ENCODE measurements around the gene MFSD2B. TPM values are rescaled to one million over a fixed set of nuclear protein-coding genes. Genes with fewer than 3 reads are reported as not detected.

Gene MFSD2B
- total and polyA plus RNA-seq, 2 donors (not counting 3 experiments of a cell fraction or from before 2014, with no cell fraction given) = 0.29 to 0.82 TPM

- Histone ChIP-seq H3K9me1 (replicated peaks; ENCODE audit: control insufficient read depth, extremely low read depth, insufficient read depth, low read length) (no peaks in the 10 kb centered on the region), H3K27ac (ENCODE audit: insufficient read depth, low read depth, low read length) (no peak overlapping the region), H3K4me2 (ENCODE audit: insufficient read depth, low read length) (no peak overlapping the region), H2AFZ (ENCODE audit: low read depth, low read length) (no peak overlapping the region), H3K4me3 (replicated peaks in 1 of 3; ENCODE audit: insufficient read depth in 1 of 3, low read depth in 1 of 3, low read length in 3 of 3) (no peak overlapping the region), H3K9me3 (replicated peaks; ENCODE audit: control insufficient read depth, insufficient read depth, low read length) (no peaks in the 10 kb centered on the region), H3K9ac (replicated peaks; ENCODE audit: extremely low read depth, insufficient read depth, low read length) (no peak overlapping the region), H4K20me1 (replicated peaks; ENCODE audit: control insufficient read depth, extremely low read depth, insufficient read depth, low read length) (no peaks in the 10 kb centered on the region), H3K79me2 (ENCODE audit: control insufficient read depth, insufficient read depth, low read length) (no peaks in the 10 kb centered on the region), H3K27me3 (ENCODE audit: control insufficient read depth in 2 of 2, insufficient read depth in 2 of 2, low read length in 2 of 2) (no peaks in the 10 kb centered on the region), H3K36me3 (ENCODE audit: control insufficient read depth in 2 of 2, extremely low read depth in 1 of 2, insufficient read depth in 2 of 2, low read length in 2 of 2) (peaks cover 0 to 2% of the 10 kb centered on the region in 2 experiments), H3K4me1 (ENCODE audit: control insufficient read depth, extremely low read depth, insufficient read depth, low read length) (peaks cover 18% of the 10 kb centered on the region)
- no TSS peak for BruUV-seq (replicated peaks)
- FAIRE-seq = no peak
- TF ChIP-seq JUN (IDR thresholded peaks at IDR 0.05; ENCODE audit: borderline replicate concordance, insufficient read depth, insufficient read length, low read depth) = no peak
- no peak for TF ChIP-seq POLR2AphosphoS5 (IDR thresholded peaks at IDR 0.05; ENCODE audit: insufficient read depth, low read depth, low read length)
- TF ChIP-seq MYC (IDR thresholded peaks at IDR 0.05; ENCODE audit: low read depth, low read length) = no peak
- TF ChIP-seq GATA2 (IDR thresholded peaks at IDR 0.05; ENCODE audit: insufficient read depth, insufficient read length, low read depth, low read length) = no peak
- no peak for TF ChIP-seq FOS (IDR thresholded peaks at IDR 0.05; ENCODE audit: borderline replicate concordance, insufficient read depth, low read length)
- no peak for TF ChIP-seq CTCF (IDR thresholded peaks at IDR 0.05; ENCODE audit: extremely low read depth in 1 of 2, insufficient read depth in 1 of 2, low read depth in 1 of 2, low read length in 2 of 2)
- ChIA-PET POLR2A (no interaction called here), CTCF (no interaction called here)
- intact Hi-C loops (cut with micrococcal nuclease) = no loop called here
- no peak for DNase-seq (ENCODE audit: low read depth, low spot score)
- dilution Hi-C loops (cut with MboI; ENCODE audit: extremely low pct_ligation_motif_present, low sequenced_read_pairs) = no loop called here
Measured at GRCh38 chr2:24019729-24020128, 9.8 kb downstream of the MFSD2B start.

GRCh38 chr2:24020244-24020643 lies 10.4 kb downstream of the MFSD2B start:
- FAIRE-seq (no peak), DNase-seq (ENCODE audit: low read depth, low spot score) (no peak)
- dilution Hi-C loops (cut with MboI; ENCODE audit: extremely low pct_ligation_motif_present, low sequenced_read_pairs) (no loop called here), intact Hi-C loops (cut with micrococcal nuclease) (no loop called here)
- POLR2A ChIA-PET = no interaction called here
- Histone ChIP-seq H3K9me1 (replicated peaks; ENCODE audit: control insufficient read depth, extremely low read depth, insufficient read depth, low read length) (no peaks in the 10 kb centered on the region), H3K27ac (ENCODE audit: insufficient read depth, low read depth, low read length) (no peak overlapping the region), H3K79me2 (ENCODE audit: control insufficient read depth, insufficient read depth, low read length) (no peaks in the 10 kb centered on the region), H3K4me2 (ENCODE audit: insufficient read depth, low read length) (no peak overlapping the region), H2AFZ (ENCODE audit: low read depth, low read length) (no peak overlapping the region), H3K4me3 (replicated peaks in 1 of 3; ENCODE audit: insufficient read depth in 1 of 3, low read depth in 1 of 3, low read length in 3 of 3) (no peak overlapping the region), H4K20me1 (replicated peaks; ENCODE audit: control insufficient read depth, extremely low read depth, insufficient read depth, low read length) (no peaks in the 10 kb centered on the region), H3K27me3 (ENCODE audit: control insufficient read depth in 2 of 2, insufficient read depth in 2 of 2, low read length in 2 of 2) (no peaks in the 10 kb centered on the region), H3K9ac (replicated peaks; ENCODE audit: extremely low read depth, insufficient read depth, low read length) (no peak overlapping the region), H3K4me1 (ENCODE audit: control insufficient read depth, extremely low read depth, insufficient read depth, low read length) (peaks cover 14% of the 10 kb centered on the region), H3K36me3 (ENCODE audit: control insufficient read depth in 2 of 2, extremely low read depth in 1 of 2, insufficient read depth in 2 of 2, low read length in 2 of 2) (peaks cover 0 to 2% of the 10 kb centered on the region in 2 experiments), H3K9me3 (replicated peaks; ENCODE audit: control insufficient read depth, insufficient read depth, low read length) (no peaks in the 10 kb centered on the region)
- CTCF ChIA-PET = no interaction called here
- TF ChIP-seq POLR2AphosphoS5 (IDR thresholded peaks at IDR 0.05; ENCODE audit: insufficient read depth, low read depth, low read length) (no peak), CTCF (IDR thresholded peaks at IDR 0.05; ENCODE audit: extremely low read depth in 1 of 2, insufficient read depth in 1 of 2, low read depth in 1 of 2, low read length in 2 of 2) (no peak), FOS (IDR thresholded peaks at IDR 0.05; ENCODE audit: borderline replicate concordance, insufficient read depth, low read length) (no peak)
- no TSS peak for BruUV-seq (replicated peaks)
